ENCODE results near the gene SNX27. TPM values are rescaled to one million over a fixed set of nuclear protein-coding genes. Genes with fewer than 3 reads are reported as not detected.
A peak's percentile ranks its signal among the peaks of the same experiment; 100 is the strongest.
"Not testable (repeated sequence)": the region's sequence is repeated elsewhere in the genome, so short reads cannot be mapped to it uniquely, and the experiment has no call there.

Gene SNX27
- total RNA-seq, 1 donor from 2014 or later = 33.7 TPM

DNA sequence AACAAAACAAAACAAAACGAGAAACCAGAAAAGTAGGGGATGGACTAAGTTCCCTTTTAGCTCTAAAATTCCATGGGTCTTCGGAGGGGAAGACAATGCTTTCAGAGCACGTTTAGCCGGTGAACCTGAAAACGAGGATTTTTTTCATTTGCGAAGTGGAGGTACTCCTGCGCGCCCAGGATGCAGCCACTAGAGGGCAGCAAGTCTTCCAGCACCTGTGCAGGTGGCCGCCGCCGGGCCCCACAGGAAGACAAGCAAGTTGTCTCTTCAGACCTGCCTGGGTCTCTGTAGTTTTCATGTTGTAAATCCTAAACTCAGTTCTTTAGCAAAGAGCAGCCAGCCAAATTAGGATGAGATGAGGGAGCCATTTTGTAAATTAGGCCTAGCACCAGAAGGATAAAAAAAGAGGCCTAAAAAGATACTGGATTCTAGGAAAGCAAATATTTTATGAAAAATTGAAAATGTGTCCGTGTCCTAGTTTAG, 17.7 kb upstream of the SNX27 start:
- intact Hi-C loops (cut with micrococcal nuclease) = loop anchor here (10.0 kb wide), 2 partner anchors 141 to 241 kb away; partner anchors contain the start of genes C2CD4D and RORC
- peak; percentile 86 for DNase-seq

DNA sequence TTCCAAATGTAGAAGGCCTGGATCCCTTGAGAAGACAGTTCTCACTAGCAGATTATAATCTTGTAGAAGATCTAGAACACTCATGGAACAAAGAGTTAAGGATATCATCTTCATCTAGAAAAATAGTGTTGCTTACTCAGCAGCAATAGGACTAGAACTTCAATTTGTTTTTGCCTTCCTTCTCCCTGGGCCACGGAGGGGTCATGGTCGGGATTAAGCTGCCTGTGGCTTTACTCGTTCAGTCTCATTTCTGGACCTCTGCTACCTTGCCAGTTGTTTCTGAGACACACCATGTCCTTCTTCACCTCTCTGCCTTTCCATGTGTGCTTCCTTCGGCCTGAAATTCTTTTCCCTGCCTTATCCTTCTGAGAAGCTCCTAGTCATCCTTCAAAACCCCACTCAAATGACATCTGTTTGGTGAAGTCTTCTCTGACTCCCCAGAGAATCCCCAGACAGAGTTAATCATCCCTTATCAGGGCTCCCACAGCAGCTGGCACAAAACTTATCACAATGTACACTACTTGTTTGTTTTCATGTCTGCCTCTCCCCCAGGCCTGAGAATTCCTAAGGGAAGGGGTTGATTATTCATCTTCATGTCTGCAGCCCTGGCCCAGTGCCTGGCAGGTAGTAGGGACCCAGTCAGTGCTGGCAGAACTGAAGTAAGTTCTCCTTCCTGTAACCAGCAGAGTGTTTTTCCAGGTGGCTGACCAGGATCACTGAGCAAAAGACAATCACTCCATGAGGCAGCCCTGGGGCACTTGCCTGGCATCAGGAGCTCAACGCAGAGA, 15.5 kb upstream of the SNX27 start:
- intact Hi-C loops (cut with micrococcal nuclease) = loop anchor here (10.0 kb wide), 2 partner anchors 138 to 238 kb away; partner anchors contain the start of genes C2CD4D and RORC
- DNase-seq (no peak), ATAC-seq (no peak)

More for the DNA sequence above, 17.7 kb upstream of the SNX27 start:
- ATAC-seq = peak; percentile 70

DNA sequence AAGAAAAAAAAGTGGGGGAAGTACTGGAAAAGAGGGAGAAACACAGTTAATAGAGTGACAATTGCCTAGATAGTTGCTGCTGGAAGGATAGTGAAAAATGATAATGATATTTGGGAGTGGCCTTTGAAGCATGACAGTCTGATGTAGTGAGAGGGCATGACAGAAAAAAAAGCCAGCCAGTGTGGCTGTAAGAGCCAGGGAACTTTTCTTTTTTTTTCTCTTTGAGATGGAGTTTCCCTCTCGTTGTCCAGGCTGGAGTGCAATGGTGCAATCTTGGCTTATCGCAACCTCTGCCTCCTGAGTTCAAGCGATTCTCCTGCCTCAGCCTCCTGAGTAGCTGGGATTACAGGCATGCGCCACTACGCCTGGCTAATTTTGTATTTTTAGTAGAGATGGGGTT, 9.3 kb upstream of the SNX27 start:
- ATAC-seq; intact Hi-C loops (cut with micrococcal nuclease); DNase-seq: not testable (repeated sequence)

DNA sequence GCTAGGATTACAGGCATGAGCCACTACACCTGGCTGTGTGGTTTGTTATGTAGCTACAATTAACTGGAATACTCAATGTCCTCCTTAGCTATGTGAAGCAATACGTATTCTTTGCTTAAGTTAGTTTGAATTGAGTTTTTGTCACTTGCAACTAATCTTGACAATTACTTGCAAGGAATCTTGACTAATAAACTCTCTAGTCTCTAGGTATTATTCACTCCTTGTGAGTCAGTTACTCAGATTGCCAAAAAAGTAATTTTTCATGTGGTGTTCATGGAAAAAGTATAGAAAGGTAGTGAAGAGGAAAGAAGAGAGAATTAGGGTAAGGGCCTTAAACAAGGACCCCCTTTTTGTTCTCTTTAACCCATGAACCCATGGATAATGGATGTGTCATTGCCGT, 7.6 kb upstream of the SNX27 start:
- intact Hi-C loops (cut with micrococcal nuclease) = no loop called here
- no peak for ATAC-seq

DNA sequence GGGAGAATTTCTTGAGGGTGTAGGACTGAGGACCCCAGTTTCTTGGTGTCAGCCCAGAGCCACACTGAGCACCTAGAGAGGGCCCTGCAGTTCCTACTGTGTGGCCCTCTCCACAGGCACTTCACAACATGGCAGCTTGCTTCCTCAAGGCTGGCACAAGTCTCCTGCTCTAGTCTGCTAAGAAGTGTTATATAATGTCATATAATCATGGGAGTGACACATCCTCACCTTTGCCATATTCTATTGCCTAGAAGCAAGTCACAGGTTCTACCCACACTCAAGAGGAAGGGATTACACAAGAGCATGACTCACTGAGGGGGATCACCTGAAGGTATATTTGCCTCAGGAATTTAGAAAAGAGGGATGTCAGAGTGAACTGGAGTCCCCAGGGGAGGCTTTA, 5.5 kb upstream of the SNX27 start:
- DNase-seq = no peak
- no peak for ATAC-seq
- intact Hi-C loops (cut with micrococcal nuclease) = no loop called here

More for the DNA sequence above, 7.6 kb upstream of the SNX27 start:
- DNase-seq = no peak

DNA sequence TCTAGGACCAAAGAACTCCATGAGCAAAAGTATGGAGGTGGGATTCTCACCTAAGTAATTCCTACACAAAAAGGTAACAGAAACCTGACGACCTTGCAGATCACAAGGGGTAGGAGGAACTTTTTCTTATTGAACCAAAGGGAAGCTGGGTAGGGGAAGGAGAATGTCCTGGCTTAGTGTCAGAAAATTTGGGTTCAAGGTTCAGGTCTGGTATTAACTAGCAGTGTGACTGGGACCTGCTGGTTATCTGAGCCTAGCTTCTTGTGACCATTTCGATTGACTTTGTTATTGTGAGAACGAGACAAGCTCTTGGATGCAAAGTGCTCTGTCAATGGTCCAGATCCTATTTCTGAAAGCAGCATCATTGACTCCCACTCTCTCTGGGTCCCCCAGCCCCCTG, 5.0 kb upstream of the SNX27 start:
- ATAC-seq (no peak), DNase-seq (no peak)
- intact Hi-C loops (cut with micrococcal nuclease) = no loop called here

DNA sequence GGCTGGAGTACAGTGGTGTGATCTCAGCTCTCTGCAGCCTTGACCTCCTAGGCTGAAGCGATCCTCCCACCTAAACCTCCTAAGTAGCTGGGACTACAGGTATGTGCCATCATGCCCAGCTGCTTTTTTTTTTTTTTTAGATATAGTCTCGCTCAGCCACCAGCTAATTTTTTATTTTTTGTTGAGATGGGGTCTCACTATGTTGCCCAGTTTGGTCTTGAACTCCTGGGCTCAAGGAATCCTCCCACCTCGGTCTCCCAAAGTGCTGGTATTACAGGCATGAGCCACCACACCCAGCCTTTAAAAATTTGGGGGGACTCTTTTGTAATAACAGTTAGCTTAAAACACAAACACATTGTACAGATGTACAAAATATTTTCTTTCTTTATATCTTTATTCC, 1.7 kb upstream of the SNX27 start:
- intact Hi-C loops (cut with micrococcal nuclease) = no loop called here
- DNase-seq = no peak
- no peak for ATAC-seq

DNA sequence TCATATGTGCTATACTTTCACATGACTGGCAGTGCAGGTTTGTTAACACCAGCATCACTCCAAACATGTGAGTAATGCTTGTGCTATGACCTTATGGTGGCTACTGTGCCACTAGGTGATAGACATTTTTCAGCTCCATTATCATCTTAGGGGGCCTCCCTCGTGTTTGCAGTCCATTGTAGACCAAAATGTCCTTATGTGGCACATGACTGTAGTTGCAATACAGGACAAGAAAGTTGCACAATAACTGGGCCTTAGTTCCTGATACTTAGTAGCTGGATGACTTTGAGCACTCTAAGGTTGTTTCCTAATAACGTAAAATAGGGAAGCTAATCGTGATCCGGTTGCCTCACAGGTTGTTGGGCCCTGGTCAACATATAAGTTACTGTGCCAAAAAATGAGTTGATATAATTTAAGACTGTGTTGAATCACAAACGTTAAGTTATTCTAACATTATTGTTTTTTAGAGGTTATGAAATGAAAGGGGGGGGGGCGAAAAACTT, 511 bp upstream of the SNX27 start:
- intact Hi-C loops (cut with micrococcal nuclease) = no loop called here
- peak; percentile 44 for ATAC-seq
- DNase-seq = no peak

DNA sequence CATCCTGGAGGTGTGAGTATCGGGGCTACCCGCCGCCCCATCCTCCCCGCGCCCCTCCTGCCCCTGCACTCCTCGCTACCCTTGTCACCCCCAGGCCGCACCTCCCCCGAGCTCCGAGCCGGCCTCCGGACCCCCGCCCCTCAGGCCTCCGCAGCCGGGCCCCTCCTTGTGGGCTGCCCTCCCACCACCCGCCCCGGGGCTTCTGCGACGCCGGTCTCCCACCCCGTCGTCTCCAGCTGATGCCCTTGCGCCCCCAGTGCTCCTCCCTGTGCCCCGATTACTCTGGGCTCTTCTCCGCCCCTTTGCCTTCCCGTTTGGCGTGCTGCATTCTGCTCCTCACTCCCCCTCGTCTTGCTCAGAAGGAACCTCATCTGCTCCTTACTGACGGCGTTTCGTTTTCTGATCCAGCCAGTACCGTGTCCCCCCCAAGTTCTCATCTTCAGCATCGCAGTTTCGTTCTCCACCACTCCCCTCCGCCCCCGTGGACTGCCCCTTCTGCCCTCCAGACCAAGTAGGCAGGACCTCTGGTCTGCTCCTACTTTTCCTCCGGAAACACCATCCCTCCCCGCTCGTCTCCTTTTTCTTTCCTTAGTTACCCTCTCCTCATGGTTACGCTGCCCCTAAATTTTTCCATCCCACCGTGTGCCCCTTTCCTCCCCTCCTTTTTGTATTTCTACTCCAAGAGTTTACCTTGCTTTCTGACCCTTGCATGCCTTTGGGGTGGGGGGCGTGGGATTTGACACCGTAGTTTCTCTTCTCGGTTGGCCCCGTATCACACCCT, 841 bp downstream of the SNX27 start:
- no peak for DNase-seq
- ATAC-seq = peak; percentile 42
- intact Hi-C loops (cut with micrococcal nuclease) = no loop called here

DNA sequence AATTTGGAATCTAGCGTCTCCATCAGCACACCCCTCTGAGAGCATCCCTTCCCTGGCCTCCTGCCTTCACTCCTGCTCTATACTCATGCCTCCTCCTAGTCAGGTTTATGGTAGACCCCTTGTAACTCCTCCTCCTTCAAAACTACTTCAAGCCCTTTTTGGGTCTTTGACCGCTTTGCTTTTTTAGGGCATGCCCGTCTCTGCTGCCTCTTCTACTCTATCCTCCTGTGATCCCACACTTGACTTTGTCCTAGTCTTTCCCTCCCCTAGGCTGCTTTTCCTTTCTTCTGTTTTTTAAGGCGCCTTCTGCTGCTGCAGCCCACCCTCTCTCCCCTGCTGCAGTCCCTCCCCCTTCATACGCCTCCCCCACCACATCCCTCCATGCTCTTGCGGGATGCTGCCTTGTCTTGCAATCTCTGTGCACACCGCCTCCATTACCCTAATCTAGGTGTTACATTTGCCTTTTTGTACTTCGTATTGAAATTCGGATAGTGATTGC, 1.5 kb downstream of the SNX27 start:
- ATAC-seq = no peak
- no peak for DNase-seq
- intact Hi-C loops (cut with micrococcal nuclease) = no loop called here

DNA sequence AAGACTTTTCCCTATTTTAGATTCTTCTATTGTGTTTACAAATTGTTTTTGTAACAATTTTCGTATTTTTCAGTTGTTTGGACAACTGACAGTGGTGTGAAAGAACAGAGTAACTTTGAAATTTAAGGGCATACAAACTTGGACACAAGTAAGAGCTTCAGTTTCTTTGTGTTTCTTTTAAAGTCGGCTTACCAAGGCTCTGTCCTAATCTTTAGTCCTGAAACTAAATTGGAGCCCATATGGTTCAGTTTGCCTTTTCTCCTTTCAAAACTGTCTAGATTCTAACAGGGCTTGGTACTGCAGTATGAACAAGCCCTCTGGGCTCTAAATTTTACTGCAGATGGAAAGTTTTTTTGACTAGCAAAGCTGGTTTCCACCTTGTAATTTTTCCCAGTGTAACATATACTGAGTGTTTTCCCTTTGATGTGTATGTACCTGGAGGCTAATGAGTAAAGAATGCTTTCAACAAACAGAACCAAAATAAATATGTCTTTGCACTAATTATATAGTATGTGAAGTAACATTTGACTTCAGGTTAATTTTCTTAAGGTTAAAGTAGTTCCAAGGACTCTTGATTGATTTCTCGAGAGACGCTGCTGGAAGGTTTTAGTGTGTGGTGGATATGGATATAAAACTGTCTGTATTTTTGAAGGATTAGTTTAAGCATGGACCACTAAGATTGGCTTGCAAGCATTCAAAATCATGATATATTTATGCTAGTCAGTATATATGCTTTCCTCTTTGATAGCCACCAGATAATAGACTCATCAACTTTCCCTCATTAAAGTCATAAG, 4.1 kb downstream of the SNX27 start:
- DNase-seq (no peak), ATAC-seq (no peak)
- intact Hi-C loops (cut with micrococcal nuclease) = no loop called here

DNA sequence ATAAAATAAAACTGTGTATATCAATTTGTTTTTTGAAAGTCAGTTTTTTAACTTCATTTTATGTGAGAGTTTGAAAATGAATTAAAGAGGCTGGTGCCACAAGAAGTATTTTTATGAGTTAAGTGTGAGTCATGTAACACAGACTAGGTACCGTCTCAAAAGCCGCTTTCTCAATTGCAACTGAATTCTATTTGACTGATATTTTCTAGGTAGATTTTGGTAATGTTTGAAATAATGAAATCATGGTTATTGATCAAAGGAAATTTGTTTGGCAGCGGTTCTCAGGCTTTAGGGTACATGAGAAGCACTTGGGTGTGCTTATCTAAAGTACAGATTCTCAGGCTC, 4.6 kb downstream of the SNX27 start:
- ATAC-seq (no peak), DNase-seq (no peak)
- intact Hi-C loops (cut with micrococcal nuclease) = no loop called here

DNA sequence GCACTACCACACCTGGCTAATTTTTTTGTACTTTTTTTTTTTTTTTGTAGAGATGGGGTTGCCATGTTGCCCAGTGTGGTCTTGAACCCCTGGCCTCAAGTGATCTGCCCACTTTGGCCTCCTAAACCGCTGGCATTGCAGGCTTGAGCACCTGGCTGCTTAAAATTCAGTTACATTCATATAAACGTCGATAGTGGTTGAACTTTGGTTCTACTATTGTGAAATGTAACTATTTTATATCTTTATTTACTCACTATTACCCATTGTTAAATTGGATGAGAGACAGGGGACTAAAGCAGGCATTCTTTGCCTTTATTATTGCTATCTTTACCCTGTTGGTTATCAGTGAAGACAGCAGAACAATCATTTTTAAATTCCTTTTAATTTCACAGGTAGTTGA, 6.2 kb downstream of the SNX27 start:
- intact Hi-C loops (cut with micrococcal nuclease) = no loop called here
- no peak for DNase-seq
- no peak for ATAC-seq

DNA sequence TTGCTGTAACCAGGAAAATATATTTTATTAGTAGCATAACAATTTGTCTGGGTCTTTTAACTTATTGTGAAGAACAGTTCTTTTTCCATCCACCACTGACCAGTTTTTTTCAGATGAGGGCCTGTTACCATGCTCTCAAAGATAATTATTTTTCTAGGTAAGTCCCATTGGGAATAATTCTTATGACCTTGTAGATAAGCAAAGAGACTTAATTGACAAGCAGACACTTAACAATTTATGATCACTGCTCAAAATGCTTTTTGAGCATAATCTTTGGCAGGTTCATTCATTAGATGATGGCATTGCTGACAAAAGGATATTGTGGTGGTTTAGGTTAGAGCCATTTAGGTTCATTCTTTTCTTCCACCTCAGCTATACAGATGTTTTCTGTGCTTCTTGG, 6.6 kb downstream of the SNX27 start:
- DNase-seq = no peak
- intact Hi-C loops (cut with micrococcal nuclease) = no loop called here
- ATAC-seq = no peak

DNA sequence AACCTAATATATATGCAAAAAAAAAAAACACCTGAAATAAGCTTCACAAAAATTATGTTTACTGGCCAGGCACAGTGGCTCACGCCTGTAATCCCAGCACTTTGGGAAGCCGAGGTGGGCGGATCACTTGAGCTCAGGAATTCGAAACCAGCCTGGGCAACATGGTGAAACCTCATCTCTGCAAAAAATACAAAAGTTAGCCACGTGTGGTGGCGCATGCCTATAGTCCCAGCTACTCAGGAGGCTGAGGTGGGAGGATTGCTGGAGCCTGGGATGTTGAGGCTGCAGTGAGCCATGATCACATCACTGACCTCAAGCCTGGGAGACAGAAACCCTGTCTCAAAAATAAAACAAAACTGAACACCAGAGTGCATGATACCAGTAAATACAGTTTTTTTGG, 7.1 kb downstream of the SNX27 start:
- intact Hi-C loops (cut with micrococcal nuclease); DNase-seq; ATAC-seq: not testable (repeated sequence)

DNA sequence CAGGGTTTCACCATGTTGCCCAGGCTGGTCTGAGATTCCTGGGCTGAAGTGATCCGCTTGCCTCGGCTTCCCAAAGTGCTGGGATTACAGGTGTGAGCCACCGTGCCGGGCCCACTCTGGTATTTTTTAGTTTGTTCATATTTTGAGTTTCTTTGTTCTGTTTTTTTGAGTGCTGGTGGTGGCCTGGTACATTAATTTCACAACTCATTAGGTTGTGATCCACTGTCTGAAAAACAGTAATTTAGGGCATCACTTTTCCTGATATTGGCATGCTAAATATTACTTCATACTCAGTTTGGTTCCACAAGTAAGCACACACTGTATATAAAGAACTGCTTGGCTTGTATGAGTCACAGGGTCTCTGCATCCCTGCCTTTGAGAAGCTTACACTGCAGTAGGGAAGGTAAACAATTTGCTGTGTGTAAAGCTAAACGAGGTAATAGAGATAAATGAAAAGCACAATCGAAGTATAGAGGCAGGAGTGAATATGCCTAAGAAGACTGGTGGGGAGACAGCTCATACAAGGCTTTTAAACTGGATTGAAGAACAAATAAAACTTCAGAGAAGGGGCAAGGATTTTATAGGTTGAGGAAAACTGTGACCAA, 7.7 kb downstream of the SNX27 start:
- intact Hi-C loops (cut with micrococcal nuclease) = no loop called here
- DNase-seq = no peak
- peak; percentile 47 for ATAC-seq

DNA sequence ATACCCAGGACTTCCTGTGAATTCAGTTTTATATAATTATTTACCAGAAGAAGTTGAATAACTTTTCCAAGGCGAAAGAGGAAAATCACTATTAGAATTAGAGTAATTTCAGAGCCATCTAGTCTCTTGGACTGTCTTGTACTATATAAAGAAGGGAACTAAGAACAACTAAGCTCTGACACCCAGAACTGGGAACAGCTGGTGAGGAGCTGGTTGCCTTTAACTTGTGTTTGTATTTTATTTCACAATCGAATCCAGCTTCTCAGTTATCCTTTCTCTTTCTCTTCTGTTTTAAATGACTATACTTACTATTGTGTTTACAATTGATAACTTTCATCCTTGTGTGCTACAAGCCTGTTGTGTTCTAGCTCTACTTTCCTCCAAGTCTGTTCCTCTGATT, 8.4 kb downstream of the SNX27 start:
- intact Hi-C loops (cut with micrococcal nuclease) = no loop called here
- DNase-seq (no peak), ATAC-seq (peak; percentile 86)

DNA sequence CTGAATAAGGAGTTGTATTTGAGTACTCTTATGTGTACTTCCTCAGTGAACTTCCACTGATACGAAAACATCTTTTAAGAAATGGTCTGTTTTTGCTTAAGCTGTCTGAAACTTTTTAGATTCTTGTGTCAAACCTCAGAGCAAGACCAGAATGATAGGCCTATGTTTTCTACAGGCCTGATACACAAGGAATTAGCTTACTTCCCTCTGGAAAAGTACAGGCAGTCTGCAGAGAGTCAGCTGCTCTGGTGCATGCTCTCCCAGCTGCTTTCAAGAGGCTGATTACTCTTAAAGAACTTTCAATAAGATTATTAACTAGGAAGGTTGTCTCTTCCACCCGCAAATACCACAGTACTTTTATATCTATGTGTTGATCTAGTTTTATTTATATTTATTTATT, 9.5 kb downstream of the SNX27 start:
- intact Hi-C loops (cut with micrococcal nuclease) = no loop called here
- peak; percentile 73 for ATAC-seq

DNA sequence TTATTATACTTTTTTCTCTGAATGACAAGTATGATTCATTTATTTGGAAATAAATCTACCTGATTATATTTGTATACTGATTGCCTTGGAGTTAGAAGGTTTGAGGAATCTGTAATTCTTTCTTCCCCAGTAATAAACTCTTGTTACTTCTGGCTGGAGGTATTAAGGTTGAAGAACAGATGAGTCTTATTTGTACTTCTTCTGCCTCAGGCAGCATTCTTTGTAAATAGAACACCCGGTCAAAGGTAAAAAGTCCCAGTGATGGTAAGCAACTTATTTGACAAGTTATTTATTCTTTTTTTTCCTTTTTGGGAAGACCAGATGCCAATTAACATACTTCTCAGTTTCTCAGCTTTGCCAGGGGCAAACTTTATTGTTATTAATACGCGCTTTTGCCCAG, 12.9 kb downstream of the SNX27 start:
- DNase-seq = no peak
- no peak for ATAC-seq
- intact Hi-C loops (cut with micrococcal nuclease) = no loop called here

More for the DNA sequence above, 9.5 kb downstream of the SNX27 start:
- no peak for DNase-seq

Data from left ventricle myocardium superior (tissue), 1 donor.